Non-pigmented ciliary epithelial cell (primary cell): ENCODE measurements around the gene NKX6-2.
"Not testable (repeated sequence)": the region's sequence is repeated elsewhere in the genome, so short reads cannot be mapped to it uniquely, and the experiment has no call there.

ENCODE experiments used
- DNase-seq: peaks from one replicate; pipeline ENCODE4 v3.0.0-alpha.2; 2010; ENCODE audit warnings: low read depth

NKX6-2 gene

DNA sequence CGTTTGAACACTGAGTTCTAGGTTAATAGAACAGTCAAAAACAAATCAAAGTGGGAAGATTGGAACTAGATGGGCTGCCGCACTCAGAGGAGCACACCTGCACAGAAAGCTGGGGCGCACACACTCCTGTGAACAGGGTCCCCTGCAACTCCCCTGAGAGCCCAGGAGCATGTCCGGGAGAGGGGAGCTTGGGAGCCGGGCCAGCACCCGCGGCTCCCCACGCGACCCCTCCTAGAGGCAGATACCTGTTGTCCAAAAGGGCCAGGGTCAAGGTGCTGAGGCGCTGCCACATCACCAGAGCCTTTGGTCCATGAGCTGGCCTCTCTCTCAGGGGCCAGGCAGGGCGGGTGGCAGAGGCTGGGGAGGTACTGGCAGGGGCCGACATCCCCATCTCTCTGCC is 5.6 kb downstream of the NKX6-2 start:
- DNase-seq, result no peak

DNA sequence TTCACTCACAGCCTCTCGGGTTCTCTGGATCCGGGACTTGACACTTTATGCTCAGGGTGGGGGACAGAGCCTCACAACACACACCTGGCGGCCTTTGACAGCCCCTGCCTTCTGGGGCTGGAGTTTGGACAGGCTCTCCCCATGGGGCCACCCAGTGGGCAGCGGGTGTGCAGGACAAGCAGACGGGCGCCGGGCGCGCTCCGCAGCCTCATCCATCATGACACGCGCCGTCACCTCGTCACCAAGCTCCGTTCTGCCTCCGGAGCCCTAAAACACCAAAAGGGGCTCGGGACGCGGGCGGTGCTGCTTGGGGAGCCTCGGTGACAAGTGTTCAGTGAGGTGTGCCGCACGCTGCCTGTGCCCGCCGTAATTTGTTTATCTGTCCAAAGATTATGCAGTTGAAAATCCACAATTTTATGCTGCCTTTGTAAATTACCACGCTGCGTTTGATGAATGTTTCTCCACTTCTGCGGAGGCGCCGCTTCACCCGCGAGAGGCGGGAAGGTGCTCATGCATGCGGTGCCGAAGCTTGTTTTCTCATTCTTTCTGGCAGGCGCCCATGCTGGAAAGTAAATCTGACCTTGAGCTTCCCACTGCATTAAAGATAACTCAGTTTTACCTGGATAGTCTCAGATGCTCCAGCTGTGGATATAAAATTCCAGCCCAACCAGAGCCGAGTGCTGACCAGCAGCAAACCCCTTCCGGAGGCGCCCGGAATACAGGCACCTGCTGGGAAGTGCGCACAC is 6.2 kb downstream of the NKX6-2 start:
- no peak for DNase-seq

DNA sequence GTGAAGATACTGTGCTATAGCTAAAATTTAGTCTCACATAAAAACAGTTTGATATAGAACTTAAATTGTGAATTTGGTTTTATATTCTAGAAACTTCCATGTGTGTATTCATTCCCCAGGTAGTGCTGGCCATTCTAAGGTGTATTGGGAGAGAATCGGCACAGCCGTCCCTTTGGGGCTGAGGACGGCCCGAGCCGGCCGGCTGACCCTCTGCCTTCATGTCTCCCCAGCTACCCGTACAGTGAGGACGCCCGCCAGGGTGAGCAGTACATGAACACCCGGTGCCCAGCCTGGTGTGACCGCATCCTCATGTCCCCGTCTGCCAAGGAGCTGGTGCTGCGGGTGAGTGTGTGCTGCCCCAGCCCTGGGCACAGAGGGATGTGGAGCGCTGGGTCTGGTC is 8.5 kb downstream of the NKX6-2 start:
- DNase-seq, result no peak

DNA sequence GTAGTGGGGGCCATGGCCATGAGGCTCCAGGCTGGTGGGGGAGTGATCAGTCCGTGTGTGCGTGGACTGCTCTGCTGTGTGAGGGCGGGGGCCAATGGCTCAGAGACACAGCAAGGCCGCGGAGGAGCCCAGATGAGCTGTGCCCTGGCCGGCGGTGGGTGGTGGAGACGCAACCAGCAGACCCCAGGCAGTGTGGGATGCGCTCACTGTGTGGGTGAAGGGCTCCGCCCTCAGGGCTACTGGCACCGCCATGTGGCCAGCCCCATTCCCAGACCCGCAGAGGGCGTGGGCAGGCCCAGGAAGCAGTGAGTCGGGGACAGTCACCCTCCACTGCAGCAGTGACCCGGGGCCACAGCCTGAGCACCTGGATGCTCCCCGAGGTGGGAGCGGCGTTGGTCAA is 9.1 kb downstream of the NKX6-2 start:
- no peak for DNase-seq

DNA sequence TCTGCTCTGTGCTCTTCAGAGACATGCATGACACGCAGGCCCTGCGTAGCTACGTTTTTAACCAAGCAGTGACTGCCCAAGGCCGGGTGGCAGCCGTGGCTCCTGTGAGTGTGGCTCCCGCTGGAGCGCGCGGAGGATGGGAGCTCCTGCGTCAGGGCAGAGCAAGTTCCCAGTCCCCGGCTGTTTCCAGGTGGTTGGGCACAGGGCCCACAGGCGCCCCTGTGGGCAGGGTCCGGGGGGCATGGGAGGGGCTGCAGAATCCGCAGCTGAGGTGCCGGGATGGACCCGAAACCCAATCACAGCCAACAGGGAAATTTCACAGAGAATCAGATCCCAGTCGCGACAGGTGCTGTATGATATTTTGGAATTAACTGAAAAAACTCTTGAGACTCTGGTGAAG is 9.8 kb downstream of the NKX6-2 start:
- no peak for DNase-seq

DNA sequence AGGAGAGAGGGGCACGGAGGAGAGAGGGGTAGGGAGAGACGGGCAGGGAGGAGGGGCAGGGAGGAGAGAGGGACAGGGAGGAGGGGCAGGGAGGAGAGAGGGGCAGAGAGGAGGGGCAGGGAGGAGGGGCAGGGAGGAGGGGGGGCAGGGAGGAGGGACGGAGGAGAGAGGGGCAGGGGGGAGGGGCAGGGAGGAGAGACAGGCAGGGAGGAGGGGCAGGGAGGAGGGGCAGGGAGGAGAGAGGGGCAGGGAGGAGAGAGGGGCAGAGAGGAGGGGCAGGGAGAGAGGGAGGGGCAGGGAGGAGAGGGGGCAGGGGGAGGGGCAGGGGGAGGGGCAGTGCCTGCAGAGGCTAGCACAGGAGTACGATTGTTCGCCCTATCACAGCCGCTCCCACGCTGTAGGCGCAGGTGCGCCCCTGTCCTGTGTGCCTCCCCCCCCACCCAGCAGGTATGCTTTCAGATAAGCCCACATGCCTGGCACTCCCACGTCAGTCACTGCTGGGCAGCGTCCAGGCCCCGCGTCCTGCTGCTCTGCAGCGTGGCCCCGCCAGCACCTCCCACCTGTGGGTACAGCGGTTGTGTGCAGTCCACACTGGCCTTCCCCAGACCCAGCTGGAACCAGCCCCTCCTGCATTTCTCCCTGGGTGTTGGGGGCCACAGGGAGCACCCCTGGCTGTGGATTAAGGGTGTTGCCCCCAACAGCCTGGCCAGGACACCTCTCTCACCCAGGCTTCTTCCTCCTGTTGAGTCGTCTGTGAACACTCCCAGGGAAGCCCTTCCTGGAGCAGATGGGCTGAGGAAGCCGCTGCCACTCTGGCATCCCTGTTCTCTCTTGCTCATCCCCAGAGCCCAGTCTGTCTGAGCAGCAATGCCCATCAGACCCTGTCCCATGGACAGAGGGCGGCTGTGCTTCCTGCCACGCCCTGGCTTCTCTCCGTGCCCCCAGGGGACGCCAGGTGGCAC is 10.8 kb downstream of the NKX6-2 start:
- DNase-seq, result no peak

DNA sequence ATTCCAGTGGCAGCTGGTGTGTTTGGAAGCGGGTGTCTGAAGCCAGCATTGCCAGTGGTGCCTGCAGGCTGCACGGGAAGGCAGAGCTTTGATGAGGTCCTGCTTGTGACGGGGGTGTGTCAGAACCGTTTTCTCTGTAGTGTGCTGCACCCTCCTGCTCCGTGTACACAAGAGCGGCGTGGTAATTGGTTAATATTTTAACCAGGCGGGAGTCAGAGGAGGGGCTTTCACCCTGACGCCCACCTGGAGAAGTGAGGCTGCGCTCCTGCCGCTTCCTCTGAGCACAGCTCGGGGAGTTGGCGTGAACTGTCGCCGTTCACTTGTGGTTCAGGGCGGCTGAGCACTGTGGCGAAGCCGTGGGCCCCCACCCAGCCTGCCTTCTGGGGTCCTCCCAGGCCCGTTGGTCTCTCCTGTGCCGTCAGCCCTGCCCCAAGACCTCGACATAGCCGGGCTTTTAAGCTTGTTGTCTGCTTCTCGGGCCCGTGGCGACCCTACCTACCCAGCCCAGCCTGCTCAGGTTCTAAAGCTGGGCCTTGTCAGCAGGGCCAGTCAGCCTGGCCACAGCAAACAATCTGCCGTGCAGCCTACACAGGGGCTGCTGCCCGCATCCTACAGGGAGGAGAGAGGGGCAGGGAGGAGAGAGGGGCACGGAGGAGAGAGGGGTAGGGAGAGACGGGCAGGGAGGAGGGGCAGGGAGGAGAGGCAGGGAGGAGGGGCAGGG is 11.6 kb downstream of the NKX6-2 start:
- DNase-seq, result no peak

DNA sequence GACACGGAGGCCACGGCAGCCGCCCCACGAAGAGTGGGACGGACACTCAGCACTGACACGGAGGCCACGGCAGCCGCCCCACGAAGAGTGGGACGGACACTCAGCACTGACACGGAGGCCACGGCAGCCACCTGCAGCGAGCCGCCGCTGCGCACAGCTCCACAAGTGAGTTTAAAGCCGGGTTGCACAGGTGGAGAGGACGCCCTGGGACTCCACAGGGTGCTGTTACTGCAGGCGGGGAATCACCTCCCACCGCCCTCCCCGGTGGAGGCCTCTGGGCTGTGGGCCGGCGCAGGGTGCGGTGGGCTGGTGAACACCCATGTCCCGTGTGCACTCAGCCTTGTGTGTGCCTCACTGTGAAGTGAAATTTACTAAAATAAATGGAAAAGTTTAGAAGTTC is 13.1 kb downstream of the NKX6-2 start:
- DNase-seq, result not testable (repeated sequence)

DNA sequence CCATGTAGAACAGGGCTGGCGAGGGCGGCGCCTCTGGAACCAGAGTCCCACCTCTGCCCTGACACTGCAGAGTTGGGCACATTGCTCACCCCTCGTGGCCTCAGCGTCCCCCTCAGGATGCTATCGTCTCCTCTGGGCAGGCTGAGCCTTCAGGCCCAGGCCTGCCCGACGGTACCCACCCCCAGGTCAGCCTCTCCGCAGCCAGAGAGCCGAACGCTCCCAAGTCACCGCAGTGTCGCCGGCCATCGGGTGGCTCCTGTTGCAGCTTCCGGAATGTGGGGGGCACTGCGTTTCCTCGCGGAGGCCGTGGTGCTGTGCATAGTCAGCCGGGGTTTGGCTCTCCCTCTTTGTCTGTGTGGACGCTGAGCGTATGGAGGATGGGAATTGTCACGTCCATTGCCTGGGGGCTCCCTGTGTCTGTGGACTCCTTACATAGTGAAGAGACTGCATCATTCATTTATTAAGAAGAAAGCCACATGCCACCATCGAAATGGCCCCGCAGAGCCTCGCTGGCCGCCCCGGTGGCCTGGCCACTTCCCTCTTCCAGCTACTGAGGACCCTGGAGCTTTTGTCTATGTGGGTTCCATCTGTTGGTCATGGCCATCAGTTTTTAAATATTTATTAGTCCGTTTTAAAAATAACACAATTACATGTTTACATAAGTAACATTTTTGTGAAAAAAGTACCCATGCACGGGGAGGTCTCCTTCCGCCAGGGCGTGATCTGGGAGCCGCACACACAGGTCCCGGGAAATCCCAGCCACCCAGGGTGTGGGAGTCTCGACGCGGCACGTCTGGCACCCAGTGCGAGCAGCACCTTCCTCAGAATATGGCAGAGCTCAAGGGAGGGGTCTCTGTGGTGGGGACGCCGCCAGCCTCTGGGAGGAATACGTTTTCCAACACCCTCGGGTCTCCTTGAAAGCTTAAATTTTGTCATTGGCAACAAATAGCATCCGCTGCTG is 15.6 kb downstream of the NKX6-2 start:
- no peak for DNase-seq

DNA sequence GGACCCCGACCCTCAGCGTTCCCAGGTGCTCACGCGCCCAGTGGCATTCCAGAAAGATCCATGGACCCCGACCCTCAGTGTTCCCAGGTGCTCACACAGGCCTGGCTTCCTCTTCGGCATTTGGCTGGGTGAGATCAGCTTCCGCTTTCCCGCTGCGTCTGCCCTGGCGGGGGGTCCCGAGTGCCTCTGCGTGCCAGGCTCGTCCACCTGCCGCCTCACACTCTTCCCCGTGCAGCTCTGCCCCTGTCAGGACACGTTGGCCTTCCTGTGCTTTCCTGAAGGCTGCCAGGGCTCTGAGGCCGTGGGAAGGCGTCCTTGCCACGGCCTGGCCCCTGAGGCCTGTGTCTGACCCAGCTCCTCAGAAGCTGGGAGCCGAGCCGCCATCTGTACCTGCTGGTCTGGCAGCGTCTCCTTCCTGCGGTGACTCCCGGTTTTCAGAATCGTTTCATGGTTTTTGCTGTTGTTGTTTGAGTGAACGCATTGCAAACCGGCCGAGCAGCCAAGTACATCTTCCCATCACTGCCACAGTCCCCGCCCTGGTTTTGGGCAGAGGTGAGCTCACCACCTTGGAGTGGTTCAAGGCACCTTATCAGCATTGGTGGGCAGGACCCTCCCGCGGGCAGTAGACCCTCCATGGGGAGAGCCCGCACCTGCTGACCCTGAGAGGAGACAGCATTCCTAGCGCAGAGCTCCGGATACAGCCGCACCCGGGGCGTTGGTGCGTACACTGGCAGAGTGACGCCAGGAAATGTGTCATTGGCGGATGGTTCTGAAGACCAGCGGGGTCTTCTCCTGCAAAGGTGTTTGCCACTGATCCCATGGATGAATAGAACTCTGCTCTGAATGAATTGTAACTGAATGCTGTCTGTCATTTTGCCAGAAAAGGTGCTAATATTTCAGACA is 17.4 kb downstream of the NKX6-2 start:
- no peak for DNase-seq

DNA sequence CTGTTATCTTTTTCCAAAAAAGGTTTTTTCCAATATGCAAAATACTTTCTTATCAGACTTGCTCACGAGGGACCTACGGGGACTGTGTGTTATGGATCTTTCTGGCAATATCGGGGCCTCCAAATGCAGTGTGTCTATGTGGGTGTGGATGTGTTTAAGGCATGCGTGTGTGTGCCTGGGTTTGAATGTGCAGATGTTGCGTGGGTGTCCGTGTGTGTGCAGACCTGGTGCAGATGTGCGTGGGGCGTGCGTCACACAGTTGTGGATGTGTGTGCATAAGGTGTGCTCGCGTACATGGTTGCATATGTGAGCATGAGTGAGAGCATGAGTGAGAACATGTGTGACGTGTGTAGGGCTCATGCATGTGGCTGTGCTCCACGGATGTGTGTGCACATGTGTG is 19.7 kb downstream of the NKX6-2 start:
- DNase-seq, result no peak

DNA sequence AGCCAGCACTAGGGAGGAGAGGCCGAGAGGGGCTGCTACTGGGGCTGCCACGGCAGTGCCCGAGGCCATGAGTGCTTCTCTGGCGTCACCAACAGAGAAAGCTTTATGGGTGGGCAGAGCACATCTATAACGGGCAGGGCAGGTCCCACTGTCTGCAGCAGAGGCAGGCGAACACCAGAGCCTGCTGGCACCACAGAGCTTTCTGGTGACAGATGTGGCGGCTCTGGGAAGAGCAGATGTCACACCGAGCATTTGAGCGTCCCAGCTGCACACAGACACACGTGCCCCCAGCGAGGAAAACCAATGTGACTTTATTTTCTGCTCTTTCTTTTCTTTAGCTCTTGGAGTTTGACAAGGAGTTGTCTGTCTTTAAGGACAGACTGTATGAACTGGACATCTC is 20.5 kb downstream of the NKX6-2 start:
- DNase-seq, result no peak

DNA sequence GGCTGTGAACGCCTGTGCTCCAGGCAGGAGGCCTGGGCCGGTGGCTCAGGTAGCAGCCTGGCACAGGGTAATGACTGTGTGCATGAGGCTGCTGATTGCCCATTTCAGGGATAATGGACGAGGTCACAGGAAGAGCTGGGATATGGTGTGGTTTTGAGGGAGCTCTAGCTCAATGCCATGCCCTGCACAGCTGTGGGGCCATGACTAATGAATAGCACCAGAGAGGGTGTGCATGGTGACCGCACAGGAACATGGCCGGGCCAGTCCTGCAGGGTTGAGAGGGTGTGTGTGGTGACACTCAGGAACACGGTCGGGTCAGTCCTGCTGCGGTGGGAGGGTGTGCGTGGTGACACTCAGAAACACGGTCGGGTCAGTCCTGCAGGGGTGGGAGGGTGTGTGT is 21.8 kb downstream of the NKX6-2 start:
- no peak for DNase-seq

DNA sequence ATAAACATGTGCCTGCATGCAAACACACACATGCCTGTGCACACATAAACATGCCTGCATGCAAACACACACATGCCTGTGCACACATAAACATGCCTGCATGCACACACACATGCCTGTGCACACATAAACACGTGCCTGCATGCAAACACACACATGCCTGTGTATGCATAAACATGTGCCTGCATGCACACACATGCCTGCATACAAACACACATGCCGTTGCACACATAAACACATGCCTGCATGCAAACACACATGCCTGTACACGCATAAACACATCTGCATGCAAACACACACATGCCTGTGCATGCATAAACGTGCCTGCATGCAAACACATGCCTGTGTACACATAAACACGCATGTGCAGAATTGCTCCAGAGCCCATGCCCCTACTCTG is 22.4 kb downstream of the NKX6-2 start:
- no peak for DNase-seq

DNA sequence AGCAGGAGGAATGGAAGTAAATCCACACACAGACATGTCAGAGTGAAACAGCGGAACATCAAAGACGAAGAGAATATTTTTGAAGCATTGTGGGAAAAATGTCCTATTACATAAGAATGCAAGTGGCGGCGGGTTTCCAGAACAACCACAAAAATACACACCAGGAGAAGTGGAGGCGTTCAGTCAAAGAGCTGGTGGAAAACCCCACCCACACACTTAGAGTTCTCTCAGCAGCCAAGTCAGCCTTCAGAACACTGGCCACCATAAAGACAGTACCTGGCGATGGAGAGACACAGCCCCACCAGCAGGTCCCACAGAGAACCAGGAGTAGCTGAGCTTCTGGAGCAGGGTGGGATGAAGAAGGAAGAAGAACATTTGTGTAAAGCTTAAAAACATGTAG is 23.7 kb downstream of the NKX6-2 start:
- DNase-seq, result no peak

DNA sequence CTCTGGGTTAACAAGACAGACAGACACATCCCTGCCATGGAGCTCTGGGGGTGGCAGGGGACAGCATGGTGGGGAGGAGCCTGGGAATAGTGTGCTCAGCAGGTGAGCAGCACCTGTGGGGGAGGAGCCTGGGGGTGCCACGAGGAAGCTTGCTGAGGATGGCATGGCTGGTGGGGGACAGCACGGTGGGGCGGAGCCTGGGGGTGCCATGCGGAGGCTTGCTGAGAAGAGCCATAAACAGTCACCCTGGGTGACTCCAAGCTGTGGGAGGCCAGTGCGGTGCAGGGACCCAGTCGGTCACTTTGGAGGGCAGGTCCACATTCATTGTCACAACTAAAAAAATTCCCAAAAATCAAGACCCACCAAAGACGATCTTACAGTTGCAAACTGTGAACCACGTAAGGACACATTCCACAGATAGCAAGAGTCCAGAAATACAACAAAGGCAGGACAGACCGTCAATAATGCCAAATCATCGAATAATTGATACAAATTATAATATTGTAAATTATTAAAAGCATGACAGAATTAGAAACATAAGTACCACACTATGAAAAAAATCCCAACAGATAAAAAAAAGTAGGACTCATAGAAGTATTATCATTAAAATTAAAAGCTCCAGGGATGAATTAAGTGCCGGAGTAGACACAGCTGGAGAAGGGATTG is 24.4 kb downstream of the NKX6-2 start:
- DNase-seq, result no peak

DNA sequence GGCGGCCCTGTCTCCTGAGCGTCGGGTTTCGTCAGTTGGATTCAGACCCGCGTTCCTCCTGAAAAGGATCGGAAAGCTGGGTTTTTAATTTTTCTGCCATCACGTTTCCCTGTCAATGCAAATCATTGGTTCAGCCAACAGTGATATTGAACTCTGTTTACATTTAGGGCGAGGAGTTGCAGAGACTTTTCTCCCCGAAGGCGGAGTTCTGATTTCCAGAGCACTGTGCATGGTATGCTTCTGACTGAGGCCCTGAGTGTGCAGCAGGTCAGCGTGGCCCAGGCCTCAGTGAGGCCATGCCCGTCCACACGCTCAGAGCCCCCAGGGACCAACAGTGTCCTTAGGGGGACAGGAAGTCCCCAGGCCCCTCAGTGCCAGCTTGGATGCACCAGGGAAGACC is 27.1 kb downstream of the NKX6-2 start:
- DNase-seq, result no peak

DNA sequence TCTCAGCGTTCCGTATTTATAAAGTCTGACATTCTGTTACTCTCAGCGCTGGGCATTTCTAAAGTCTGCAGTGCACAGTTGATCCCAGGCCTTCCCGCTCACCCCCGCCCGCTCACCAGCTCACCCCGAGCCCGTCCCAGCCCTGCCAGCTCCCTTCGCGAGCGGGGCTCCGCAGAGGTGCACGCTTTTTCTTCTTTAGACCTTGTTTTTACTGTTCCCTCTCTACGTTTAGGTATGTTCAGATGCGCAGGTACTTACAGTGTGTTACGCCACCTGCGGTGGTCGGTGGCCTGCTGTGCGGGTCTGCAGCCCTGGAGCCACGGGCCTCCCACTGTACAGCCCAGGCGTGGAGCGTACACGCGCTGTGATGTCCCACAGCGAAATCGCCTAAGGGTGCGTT is 28.8 kb downstream of the NKX6-2 start:
- DNase-seq, result no peak

DNA sequence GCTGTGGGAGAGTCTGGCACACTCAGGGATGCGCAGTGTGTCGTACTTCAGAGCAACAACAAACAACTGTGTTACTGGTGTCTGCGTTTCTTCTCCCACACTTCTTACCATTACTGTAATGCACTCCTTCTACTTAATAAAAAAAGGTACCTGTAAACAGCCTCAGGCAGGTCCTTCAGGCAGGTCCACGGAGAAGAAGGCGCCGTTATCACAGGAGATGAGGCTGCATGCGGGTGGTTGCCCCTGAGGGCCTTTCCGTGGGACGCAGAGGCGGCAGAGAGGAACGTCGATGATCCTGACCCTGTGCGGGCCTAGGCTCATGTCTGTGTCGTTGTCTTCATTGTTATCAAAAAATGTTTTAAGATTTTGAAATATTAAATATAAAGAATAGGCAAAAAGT is 29.4 kb downstream of the NKX6-2 start:
- no peak for DNase-seq

DNA sequence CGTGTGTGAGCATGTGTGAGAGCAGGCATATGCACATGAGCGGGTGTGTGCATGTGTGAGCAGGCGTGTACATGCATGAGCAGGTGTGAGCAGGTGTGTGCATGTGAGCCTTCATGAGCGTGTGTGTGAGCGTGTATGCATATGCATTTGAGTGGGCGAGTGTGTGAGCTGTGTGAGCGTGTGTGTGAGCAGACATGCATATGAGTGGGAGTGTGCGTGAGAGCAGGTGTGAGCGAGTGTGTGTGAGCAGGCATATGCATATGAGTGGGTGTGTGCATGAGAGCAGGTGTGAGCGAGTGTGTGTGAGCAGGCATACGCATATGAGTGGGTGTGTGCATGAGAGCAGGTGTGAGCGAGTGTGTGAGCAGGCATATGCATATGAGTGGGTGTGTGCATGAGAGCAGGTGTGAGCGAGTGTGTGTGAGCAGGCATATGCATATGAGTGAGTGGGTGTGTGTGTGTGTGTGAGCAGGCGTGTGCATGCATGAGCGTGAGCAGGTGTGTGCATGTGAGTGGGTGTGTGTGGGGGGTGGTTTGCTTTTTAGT is 30.7 kb downstream of the NKX6-2 start:
- no peak for DNase-seq
